Activated CD4-positive, alpha-beta T cell treated with anti-CD3 and anti-CD28 coated beads, Interleukin-2, Interleukin-4, amounts not matched to agents 100 ng/mL and 50 ng/mL, durations not matched to agents 16 hours and 8 hours (primary cell): Measurements from ENCODE around the gene NFATC3.

Source experiments
- DNase-seq: peaks from one replicate; pipeline ENCODE4 v3.0.0-alpha.2; 2020; ENCODE audit warnings: low spot score

The NFATC3 gene

DNA sequence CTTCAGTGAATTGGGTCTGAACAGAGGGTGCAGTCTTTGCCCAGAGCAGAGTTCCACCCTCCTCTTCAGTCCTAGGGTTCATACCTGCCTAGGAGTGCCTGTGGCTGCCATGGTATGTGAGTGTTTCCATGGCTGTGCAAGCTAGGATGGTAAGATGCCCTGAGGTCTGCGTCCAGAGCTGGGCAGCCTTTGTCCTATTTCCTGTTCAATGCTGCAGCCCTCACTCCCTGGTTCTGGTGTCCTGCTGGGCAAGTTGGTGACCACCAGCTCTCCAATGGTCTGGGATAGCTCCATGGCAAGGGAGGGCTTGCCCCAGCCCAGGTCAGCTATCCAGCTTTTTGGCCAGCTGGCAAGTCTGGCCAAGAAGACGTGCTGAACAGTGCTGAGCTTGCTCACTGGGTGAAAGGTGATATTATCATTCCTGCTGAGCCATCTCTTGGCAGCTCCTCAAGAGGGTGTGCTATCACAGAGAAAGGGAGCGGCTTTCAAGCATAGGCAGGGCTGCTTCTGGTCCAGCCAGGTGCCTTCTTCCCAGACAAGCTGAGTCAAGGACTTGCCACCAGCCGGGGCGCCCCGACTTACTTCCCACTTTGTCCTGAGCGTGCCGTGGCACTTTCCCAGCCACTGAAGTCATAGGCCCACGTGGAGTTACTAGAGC, 13.0 kb upstream of the NFATC3 start:
- DNase-seq = no peak

DNA sequence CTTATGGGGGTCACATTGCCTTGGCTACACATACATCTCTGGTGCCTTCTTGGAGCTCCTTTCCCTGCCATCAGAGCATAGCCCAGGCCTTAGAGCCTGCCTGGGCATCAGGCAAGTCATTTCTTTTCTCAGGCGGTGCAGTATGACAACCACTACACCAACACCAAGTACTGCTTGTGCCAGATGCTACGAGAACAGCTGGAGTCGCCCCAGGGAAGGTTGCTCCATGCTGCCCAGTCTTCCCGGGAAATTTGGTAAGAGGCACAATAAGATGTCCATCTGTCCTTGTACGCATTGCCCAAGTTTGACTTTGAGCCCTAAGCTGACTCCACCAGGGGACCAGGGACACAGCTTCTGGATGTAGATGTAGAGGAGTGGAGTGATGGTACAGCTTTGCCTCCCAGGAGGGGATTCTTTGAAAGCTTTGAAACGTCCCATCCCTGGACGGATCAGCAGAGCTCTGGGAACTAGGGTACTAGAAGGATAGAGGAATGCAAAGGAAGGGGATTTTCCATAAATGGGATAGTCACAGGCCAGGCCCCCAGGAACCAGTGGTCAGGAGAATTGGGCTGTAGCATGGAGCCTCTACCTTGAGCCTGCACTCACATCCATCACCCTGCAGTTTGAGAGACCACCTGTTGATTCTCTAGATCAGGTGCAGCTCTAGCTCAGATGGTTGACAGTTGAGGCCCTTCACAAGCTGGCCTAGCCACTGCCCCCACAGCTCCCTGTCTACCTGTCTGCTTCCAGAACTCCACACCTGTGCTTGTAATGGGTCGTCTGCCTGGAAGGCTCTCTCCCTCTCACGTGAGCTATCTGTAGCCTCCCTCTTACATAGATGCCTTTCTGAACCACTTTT, 11.0 kb upstream of the NFATC3 start:
- DNase-seq = no peak

DNA sequence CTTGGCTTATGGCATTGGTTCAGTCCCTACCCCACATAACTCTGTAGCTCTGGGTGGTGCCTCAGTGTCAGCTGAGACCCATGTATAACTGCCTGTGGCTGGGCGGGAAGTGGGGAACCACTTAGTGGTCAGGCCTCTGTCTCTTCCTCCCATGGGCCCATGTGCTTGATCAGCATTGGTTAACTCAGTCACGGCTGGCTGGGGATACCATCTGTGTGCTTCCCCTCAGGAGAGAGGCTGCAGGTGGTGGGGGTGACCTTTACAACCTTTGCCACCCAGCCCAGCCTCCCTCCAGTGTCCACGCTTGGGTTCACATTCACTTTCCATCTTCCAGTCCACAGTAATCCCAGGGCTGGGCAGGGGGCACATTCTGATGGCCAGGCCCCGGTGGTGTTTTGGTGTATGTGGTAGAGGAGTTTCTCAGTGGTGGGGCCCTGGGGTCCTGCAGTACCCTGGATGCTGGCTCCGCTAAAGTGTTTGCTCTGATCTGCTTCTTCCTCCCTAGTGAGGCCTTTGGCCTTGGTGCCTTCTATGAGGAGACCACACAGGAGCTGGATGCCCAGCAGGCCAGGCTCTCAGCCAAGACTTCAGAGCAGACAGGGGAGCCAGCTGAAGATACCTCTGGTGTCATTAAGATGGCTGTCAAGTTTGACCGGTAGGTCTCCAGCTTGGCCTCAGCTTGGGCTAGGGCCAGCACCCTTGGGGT, 10.2 kb upstream of the NFATC3 start:
- DNase-seq = peak; percentile 84

DNA sequence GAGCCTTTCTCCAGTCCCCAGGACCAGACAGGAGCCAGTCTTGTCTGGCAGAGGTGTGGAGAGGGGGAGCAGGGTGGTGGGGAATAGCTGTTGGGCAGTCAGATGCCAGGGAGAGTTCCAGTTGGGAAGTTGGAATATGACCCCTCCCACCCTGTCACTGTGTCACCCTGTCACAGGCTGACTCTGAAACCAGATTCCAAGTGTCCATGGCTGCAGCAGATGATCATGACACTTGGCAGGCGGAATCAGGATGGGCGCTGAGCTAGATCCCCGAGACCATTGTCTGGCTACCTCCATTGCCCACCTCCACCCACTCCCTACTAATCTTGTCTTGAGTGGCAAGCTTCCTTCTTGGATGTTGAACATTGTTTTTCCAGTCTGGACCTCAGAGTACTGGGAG, 9.2 kb upstream of the NFATC3 start:
- no peak for DNase-seq

DNA sequence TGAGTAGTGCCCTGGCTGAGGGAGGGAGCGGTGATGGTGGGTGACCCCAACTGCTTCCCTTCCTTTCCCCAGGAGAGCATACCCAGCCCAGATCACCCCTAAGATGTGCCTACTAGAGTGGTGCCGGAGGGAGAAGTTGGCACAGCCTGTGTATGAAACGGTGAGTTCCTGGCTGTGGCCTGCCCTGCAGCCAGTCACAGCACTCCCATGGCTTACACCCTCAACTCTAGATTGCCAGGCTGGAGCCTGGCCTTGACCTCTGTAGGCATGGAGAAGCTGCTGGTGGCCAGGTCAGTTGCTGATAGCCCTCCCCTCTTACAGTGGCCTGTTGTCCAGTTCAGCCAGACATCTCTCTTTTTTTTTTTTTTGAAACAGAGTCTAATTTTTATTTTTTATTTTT, 8.6 kb upstream of the NFATC3 start:
- no peak for DNase-seq

DNA sequence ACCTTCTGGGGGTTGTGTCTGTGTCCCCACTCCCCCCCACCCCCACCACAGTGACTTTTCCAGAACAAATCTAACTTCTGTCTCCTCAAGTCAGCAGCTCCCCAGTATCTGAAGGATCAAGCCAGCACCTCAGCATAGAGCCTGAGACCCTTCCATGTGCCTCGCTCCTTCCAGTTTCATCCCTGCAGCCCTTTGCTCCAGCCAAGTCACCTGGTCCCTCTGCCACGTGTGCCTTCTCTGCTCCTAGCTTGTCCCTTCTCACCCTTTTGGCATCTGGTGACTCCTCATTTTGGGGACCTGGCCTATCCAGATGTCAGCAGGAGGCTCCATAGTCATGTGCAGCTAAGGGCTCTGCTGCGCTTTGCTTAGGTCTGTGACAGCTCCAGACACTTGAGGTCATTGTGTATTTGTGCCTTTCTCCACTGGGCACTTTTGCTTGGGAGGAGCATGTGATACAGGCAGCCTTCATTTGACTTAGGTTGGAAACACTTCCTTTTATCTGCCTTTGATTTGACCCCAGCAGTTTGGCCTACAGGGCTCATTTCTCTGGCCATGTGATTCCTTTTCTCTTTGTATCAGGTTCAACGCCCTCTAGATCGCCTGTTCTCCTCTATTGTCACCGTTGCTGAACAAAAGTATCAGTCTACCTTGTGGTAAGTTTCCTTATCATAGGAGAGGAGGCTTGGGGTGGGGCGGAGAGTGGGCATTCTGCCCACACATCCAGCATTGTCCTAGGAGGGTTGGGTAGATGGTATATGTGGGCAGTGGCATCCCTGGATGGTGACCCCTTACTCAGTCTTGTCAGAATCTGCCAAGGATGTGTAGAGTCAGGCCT, 7.1 kb upstream of the NFATC3 start:
- DNase-seq = no peak

DNA sequence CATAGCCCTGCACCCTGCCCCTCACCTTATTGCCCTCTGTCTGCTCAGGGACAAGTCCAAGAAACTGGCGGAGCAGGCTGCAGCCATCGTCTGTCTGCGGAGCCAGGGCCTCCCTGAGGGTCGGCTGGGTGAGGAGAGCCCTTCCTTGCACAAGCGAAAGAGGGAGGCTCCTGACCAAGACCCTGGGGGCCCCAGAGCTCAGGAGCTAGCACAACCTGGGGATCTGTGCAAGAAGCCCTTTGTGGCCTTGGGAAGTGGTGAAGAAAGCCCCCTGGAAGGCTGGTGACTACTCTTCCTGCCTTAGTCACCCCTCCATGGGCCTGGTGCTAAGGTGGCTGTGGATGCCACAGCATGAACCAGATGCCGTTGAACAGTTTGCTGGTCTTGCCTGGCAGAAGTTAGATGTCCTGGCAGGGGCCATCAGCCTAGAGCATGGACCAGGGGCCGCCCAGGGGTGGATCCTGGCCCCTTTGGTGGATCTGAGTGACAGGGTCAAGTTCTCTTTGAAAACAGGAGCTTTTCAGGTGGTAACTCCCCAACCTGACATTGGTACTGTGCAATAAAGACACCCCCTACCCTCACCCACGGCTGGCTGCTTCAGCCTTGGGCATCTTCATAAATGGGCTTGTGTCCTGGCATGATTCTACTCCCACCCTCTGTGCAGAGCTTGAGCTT, 6.3 kb upstream of the NFATC3 start:
- DNase-seq = no peak

DNA sequence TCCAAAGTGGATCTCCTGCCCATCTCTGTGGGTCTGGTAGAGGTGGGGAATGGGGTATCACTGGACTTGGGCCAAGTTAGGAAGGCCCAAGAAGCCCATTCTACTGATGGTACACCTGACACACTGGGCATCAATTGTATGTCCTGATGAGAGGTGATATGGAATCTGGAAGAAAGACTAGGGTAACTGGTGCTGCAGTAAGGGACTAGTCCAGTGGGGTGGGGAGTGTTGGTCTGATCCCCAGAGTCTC, 5.9 kb upstream of the NFATC3 start:
- no peak for DNase-seq

DNA sequence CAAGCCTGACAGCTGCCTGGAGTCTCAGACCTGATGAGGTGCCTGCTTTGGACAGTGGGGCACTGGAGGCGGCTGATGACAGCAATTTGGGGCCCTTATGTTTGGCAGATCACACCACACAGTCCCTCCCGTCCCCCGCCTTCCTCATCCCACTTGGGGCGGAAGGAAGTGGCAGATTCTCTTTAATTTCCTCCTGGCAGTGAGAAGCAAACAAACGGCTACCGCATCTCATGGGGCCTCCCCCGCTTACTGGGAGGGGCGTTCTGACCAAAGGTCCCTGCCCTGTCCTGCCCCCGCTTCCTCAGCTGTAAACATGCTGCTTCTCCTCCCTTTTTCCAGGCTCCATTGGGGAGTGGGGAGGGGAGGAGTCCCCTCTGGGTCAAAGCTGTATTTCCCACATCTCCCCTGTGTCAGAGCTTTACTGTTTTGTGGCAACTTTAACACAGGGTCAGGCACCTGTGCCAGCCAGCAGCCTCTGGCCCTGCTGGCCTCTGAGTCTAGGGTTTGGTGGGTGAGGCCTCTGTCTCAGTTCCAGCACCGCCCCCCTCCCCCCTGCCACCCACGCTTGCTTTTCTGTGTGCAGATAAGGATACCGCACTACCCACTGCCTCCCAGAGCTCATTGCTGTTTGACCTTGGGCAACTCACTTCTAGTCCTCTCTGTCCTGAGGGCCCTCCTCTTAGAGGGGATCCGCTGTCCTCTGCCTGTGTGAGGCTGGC, 5.4 kb upstream of the NFATC3 start:
- peak; percentile 86 for DNase-seq

DNA sequence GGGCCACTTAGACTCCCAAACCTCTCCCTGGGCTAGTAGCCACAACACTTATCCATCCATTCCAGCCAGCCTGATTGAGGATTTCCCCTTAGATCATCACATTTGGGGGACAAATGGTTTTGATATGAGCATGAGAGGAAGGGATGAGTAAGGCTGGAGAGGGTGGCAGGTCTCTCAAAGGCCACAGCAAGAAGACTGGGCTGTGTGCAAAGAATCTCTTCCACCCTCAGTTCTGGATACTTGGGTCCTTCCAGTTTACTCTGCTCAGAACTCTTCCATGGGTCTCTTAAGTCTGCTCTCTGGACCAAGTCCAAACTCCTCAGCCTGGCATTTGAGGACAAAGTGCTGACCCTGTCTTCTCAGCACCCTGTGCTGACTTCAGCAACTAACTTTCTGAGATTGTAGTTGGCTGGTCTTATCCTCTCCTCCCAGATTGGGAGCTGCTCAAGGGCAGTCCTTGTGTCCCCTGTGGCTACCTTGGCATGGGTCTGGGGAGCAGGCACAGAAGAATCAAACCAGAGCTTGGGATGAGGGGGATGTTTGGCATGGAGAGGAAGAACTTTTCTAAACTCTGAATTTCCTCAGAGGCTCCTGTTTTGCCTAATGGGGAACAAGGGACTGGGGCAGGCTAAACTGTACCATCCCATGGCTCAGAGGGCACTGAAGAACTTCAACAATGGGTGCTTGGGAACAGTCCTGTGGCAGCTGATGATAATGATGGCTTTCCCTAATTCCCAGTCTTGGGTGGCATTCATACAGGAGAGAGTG, 3.1 kb upstream of the NFATC3 start:
- DNase-seq = peak; percentile 69

DNA sequence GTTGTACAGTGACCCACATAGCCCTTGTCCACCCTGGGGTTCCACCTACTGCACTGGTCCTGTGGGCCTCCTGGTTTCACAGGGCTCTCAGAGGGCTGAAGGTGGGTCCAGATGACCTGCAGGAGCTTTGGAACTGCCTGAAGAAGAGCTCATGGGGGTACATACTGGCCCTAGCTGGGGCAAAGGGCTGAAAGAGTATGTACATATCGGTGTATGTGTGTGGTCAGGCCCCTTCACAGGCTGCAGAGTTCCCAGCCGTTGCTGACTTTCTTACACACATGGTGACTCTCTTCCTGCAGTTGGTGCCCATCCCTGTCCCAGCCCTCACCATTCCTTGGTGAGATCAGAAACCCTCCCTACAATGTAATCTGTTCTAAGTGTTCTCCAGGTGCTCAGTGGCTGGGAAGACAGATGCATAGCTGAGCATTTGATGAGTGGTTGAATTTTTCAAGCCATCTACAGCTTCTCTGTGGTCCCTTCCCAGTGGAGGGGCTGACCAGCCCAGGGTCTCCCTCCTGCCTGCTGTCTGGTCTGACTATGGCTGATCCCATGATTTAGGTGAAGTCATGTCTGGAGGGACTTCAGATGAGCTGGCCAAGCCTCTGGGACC, 2.4 kb upstream of the NFATC3 start:
- DNase-seq = no peak

DNA sequence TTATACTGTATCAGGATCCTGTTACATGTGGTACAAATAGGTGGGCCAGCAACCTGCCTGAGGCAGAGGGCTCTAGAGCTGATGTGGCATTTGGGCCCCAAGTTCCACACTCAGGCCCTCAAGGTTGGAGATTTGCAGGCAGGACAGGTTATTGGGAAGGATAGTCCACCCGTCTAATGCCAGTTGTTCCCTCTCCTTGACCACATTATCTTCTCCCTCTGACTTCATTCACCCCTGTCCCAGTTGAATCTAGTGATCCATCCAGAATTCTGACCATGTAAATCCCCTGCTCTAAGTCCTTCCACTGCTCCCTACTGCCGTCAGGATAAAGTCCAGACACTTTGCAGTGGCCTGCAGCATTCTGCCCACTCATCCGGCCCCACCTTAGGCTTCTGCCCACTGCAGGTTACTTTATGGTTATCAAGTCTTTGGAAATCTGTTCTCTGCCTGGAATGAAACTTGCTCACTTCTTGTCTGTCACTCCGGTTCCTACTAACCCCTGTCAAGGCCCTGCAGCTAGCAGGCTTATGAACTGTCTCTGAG, 1.9 kb upstream of the NFATC3 start:
- DNase-seq = no peak

DNA sequence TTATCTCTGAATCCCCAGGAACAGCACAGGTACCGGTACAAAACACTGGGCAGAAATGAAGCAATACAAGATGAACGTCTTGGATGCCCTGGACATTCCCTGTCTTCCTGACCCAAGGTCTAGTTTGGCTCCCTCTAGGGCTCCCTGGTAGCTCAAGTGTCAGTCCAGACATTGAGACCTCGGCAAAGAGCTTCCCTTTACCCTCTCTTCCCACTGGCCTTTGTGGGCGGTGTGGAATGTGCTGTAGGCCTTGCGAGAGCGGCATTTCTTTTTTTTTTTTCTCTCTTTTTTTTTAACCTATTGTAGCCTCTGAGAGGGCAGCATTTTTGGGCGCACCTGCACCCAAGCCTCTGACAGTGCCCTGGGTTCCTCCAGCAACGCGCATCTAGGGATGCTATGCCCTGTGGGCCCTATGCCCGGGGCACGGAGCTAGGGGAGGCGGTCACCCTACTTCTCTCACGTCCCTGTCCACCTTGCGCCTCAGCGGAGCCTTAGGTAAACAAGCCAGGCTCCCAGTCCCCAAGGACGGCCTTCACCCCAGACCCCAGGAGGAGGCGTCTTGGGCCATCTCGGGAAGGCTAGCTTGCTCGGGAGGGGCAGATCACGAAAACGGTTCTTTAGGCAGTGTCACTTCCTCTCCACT, 1.2 kb upstream of the NFATC3 start:
- no peak for DNase-seq

DNA sequence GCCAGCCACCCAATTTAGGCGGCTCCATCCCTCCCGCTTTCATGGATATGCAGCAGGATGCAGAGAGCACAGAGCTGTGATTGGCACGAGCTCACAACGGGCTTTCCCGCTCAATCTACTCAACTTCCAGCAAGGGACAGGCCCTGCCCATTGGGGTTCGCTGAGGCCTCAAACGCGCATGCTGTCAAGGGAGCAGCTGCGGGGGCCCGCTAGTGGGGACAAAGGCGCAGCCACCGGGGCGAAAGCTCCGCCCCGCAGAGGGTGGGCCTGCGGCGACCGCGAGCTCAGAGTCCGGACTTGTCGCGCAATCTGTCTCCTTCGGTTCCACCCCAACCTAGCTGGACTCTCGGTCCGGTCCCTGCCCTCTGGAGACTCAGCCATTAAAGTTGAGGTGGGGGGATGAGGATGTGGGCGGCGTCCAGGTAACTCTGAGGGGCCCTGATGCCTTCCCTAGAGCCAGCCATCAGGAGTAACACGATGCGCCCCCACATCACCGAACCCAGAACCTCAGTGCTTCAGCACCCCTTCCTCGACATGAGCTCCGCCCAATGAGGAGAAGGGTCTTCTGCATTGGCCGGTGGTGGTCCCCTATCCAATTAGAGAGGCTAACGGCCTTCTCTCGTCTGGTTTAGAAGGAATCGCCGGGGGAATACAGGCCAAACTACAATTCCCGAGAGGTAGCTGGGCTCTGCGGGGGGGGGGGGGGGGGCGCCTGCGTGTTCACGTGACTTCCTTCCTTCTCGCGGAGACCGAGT, 489 bp upstream of the NFATC3 start:
- peak; percentile 92 for DNase-seq

DNA sequence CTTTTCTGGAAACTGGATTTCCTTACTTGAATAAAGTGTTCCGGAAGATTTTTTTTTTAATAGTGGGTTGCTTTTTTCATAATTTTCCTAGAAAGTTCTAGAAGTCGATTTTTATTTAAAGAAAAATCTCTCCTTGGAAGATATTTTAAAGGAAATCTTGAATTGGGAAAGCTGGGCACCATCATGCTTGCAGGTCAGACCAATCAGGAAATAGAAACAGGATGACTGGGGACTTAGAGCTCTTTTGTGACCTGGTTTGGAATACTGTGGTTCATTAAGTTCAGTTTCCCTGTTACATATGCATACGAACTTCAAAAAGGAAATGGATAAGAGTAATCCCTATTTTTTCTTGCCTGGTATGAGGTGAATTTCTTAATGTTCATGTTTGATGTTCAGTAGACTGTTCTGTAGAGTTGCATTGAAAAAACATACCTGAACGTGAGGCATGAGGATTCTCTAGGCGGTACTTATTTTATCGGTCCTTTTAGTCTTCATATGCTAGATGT, 1.2 kb downstream of the NFATC3 start:
- no peak for DNase-seq

DNA sequence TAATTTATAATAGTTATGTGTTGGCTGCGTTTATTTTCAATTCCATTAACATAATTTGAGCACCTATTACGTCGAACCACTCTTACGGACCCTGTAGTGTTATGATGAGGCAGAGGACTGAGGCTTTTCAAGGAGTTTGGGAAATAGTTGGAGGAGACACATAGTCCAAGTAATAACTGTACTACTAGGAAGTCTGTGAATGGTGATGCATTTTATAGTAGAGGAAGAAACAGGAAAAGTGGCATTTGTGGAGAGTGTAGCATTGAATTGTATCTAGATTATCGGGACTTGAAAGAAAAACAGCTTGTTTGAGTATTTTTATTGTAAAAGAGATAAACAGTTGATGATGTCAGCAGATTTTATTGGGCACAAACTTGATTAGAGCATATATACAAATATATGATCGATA, 1.7 kb downstream of the NFATC3 start:
- no peak for DNase-seq

DNA sequence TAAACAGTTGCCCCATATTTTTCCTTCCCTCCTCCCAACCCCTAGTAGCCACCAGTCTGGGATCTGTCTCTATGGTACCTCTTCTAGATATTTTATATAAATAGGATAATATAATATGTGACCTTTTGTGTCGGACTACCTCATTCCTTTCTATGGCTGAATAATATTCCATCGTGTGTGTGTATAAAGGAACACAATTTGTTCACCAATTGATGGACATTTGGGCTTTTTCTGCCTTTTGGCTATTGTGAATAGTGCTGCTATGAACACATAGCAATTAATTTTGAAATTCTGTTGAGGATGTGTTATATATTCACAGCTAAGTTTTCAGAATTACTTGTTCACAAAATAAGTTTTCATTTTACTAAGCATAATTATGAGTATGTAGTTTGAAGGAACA, 2.5 kb downstream of the NFATC3 start:
- no peak for DNase-seq
